Loucy (cell line): Measurements from ENCODE around the gene AQP12A.

Experiments
- H2AFZ ChIP-seq: fragments of 200-600 bp; sonication (generic); 2 replicates; pipeline ENCODE4 v1.6.0; 2016; ENCODE audit warnings: antibody characterized with exemption, mild to moderate bottlenecking, low read length, moderate library complexity
- H3F3A ChIP-seq: fragments of 200-600 bp; 2 replicates; pipeline ENCODE4 v1.6.0; 2016; ENCODE audit warnings: antibody characterized with exemption, low read depth, mild to moderate bottlenecking
- H3K27me3 ChIP-seq: fragments of 200-600 bp; sonication (generic); 2 replicates; pipeline ENCODE4 v1.6.1; 2014; ENCODE audit warnings: low read length, mild to moderate bottlenecking; ENCODE audit not compliant: insufficient read depth, poor library complexity, severe bottlenecking
- H3K36me3 ChIP-seq: fragments of 200-600 bp; sonication (generic); 2 replicates; pipeline ENCODE4 v1.6.1; 2016; ENCODE audit warnings: low read length; ENCODE audit not compliant: insufficient read depth
- H3K4me1 ChIP-seq: fragments of 200-600 bp; sonication (generic); 2 replicates; pipeline ENCODE4 v1.5.1; 2014; ENCODE audit warnings: low read length, mild to moderate bottlenecking; ENCODE audit not compliant: insufficient read depth, poor library complexity, severe bottlenecking
- H3K4me2 ChIP-seq: fragments of 200-600 bp; sonication (generic); 2 replicates; pipeline ENCODE4 v1.6.0; 2014; ENCODE audit warnings: antibody characterized with exemption, low read length, low read depth, mild to moderate bottlenecking; ENCODE audit not compliant: poor library complexity, severe bottlenecking
- H3K4me3 ChIP-seq: fragments of 200-600 bp; sonication (generic); 2 replicates; pipeline ENCODE4 v1.5.1; 2014; ENCODE audit warnings: low read length, mild to moderate bottlenecking, mixed read lengths; ENCODE audit not compliant: poor library complexity, severe bottlenecking
- H3K79me2 ChIP-seq: fragments of 200-600 bp; sonication (generic); 2 replicates; pipeline ENCODE4 v1.6.1; 2014; ENCODE audit warnings: low read length; ENCODE audit not compliant: insufficient read depth
- H3K9ac ChIP-seq: fragments of 200-600 bp; sonication (generic); 2 replicates; pipeline ENCODE4 v1.6.0; 2014; ENCODE audit warnings: mild to moderate bottlenecking, low read depth, low read length, moderate library complexity; ENCODE audit not compliant: poor library complexity, severe bottlenecking
- H3K9me2 ChIP-seq: fragments of 200-600 bp; sonication (generic); replicated peaks from 2 replicates; pipeline ENCODE4 v1.6.1; 2016; ENCODE audit warnings: low read depth, low read length, mixed read lengths
- H3K9me3 ChIP-seq: fragments of 200-600 bp; sonication (generic); 2 replicates; pipeline ENCODE4 v1.6.1; 2014; ENCODE audit warnings: mild to moderate bottlenecking, antibody characterized with exemption, low read length, low read depth; ENCODE audit not compliant: insufficient read depth
- H4K20me1 ChIP-seq: fragments of 200-600 bp; sonication (generic); 2 replicates; pipeline ENCODE4 v1.6.0; 2014; ENCODE audit warnings: antibody characterized with exemption, low read length, mild to moderate bottlenecking; ENCODE audit not compliant: insufficient read depth, poor library complexity, severe bottlenecking
- CTCF ChIP-seq: fragments of 200-600 bp; sonication (generic); conservative IDR thresholded peaks from 2 replicates; pipeline ENCODE4 v1.5.1; 2014; ENCODE audit warnings: mild to moderate bottlenecking, antibody characterized with exemption, low read length
- EZH2phosphoT487 ChIP-seq: fragments of 200-600 bp; IDR thresholded peaks from 2 replicates; pipeline ENCODE4 v1.6.1; 2018; ENCODE audit warnings: antibody characterized with exemption, mild to moderate bottlenecking, moderate library complexity, borderline replicate concordance

Gene AQP12A

GRCh38 chr2:240723851-240724250, 32.2 kb downstream of the AQP12A start:
- H3F3A ChIP-seq = no peaks in the 10 kb centered on the region
- no peak overlapping the region for H3K4me3 ChIP-seq
- no peaks in the 10 kb centered on the region for H3K27me3 ChIP-seq
- no peaks in the 10 kb centered on the region for H3K79me2 ChIP-seq
- no peak overlapping the region for H3K4me2 ChIP-seq
- no peaks in the 10 kb centered on the region for H3K9me2 ChIP-seq
- H3K4me1 ChIP-seq = no peaks in the 10 kb centered on the region
- H4K20me1 ChIP-seq = no peaks in the 10 kb centered on the region
- no peak overlapping the region for H3K9ac ChIP-seq
- H2AFZ ChIP-seq = no peak overlapping the region
- H3K9me3 ChIP-seq = no peaks in the 10 kb centered on the region
- TF ChIP-seq EZH2phosphoT487 (no peak), CTCF (no peak)
- H3K36me3 ChIP-seq = no peaks in the 10 kb centered on the region

GRCh38 chr2:240724431-240724830, 32.8 kb downstream of the AQP12A start:
- H3K79me2 ChIP-seq = no peaks in the 10 kb centered on the region
- H3K36me3 ChIP-seq = no peaks in the 10 kb centered on the region
- TF ChIP-seq EZH2phosphoT487 (no peak), CTCF (no peak)
- no peaks in the 10 kb centered on the region for H3K27me3 ChIP-seq
- no peaks in the 10 kb centered on the region for H3K9me3 ChIP-seq
- no peaks in the 10 kb centered on the region for H3K9me2 ChIP-seq
- no peak overlapping the region for H2AFZ ChIP-seq
- H3F3A ChIP-seq = no peaks in the 10 kb centered on the region
- H3K4me1 ChIP-seq = no peaks in the 10 kb centered on the region
- H4K20me1 ChIP-seq = no peaks in the 10 kb centered on the region
- no peak overlapping the region for H3K4me3 ChIP-seq
- no peak overlapping the region for H3K9ac ChIP-seq
- no peak overlapping the region for H3K4me2 ChIP-seq

GRCh38 chr2:240725266-240725665, 33.6 kb downstream of the AQP12A start:
- H3K9me2 ChIP-seq = no peaks in the 10 kb centered on the region
- H3K4me1 ChIP-seq = no peaks in the 10 kb centered on the region
- no peak overlapping the region for H3K4me3 ChIP-seq
- H3K27me3 ChIP-seq = no peaks in the 10 kb centered on the region
- no peaks in the 10 kb centered on the region for H3K36me3 ChIP-seq
- TF ChIP-seq CTCF (no peak), EZH2phosphoT487 (no peak)
- H2AFZ ChIP-seq = no peak overlapping the region
- no peak overlapping the region for H3K4me2 ChIP-seq
- no peaks in the 10 kb centered on the region for H3F3A ChIP-seq
- H3K79me2 ChIP-seq = no peaks in the 10 kb centered on the region
- no peaks in the 10 kb centered on the region for H4K20me1 ChIP-seq
- no peak overlapping the region for H3K9ac ChIP-seq
- no peaks in the 10 kb centered on the region for H3K9me3 ChIP-seq
